AG04450 (cell line): Measurements from ENCODE around the gene EPB41L4B. TPM values are rescaled to one million over a fixed set of nuclear protein-coding genes. Genes with fewer than 3 reads are reported as not detected.

ENCODE experiments used
- CTCF ChIA-PET: fragments of 300-600, 350-600 bp; formaldehyde crosslinking; extraction: SDS; loops from one replicate; lab custom pipeline; 2022; ENCODE audit warnings: antibody characterized with exemption, inconsistent platforms; lab: Charles Lee
- POLR2A ChIA-PET: fragments of 350-600 bp; formaldehyde crosslinking; extraction: SDS; loops from one replicate; lab custom pipeline; 2021; ENCODE audit warnings: antibody characterized with exemption, inconsistent platforms; lab: Yijun Ruan, JAX
- DNase-seq: peaks from one replicate; pipeline ENCODE4 v3.0.0-alpha.2; 2011; ENCODE audit warnings: low read depth, low spot score
- H3K27ac ChIP-seq: one replicate; pipeline ENCODE4 v1.5.1; 2012; ENCODE audit warnings: low read depth, low read length, control low read depth
- H3K27me3 ChIP-seq: one replicate; pipeline ENCODE4 v1.6.0; 2012; ENCODE audit warnings: low read length; ENCODE audit not compliant: control insufficient read depth, insufficient read depth
- H3K4me3 ChIP-seq: 2 replicates; pipeline ENCODE4 v1.5.1; 2011; ENCODE audit warnings: mild to moderate bottlenecking, low read depth, low read length, control low read depth
- H3K9me3 ChIP-seq: 2 replicates; pipeline ENCODE4 v1.5.1; 2012; ENCODE audit warnings: low read length; ENCODE audit not compliant: control insufficient read depth, insufficient read depth
- CTCF ChIP-seq: IDR thresholded peaks from 2 replicates; pipeline ENCODE4 v1.5.1; 2011; ENCODE audit warnings: low read depth, low read length, control low read depth, inconsistent platforms
- polyA plus RNA-seq: library from polyadenylated mRNA; depleted of rRNA; stranded (reverse); fragments of >200 nt; gene quantifications from 2 replicates; pipeline ENCODE4 v1.2.3, GENCODE V29; 2011; rRNA removed
- small RNA-seq: library from RNA; depleted of rRNA; stranded (forward); fragments of <200 nt; gene quantifications from one replicate; pipeline ENCODE3, GENCODE V24; 2012; ENCODE audit warnings: low read depth; ENCODE audit not compliant: insufficient read length

EPB41L4B gene
- polyA plus RNA-seq, 1 experiment, result 1.5 TPM

- Histone ChIP-seq H3K27me3 (no peaks in the 10 kb centered on the region), H3K9me3 (no peaks in the 10 kb centered on the region; the same call in 1 of the 2 replicates), H3K27ac (no peak overlapping the region), H3K4me3 (no peak overlapping the region)
- no peak for DNase-seq
- CTCF ChIA-PET, result no interaction called here
- no peak for TF ChIP-seq CTCF
- POLR2A ChIA-PET, result no interaction called here
Observed at GRCh38 chr9:109124121-109124520, 196.7 kb downstream of the EPB41L4B start.

- DNase-seq, result no peak
- no peaks in the 10 kb centered on the region; the same call in 1 of the 2 replicates for H3K9me3 ChIP-seq
- no peak overlapping the region for H3K27ac ChIP-seq
- ChIA-PET CTCF (no interaction called here), POLR2A (no interaction called here)
- H3K4me3 ChIP-seq, result no peak overlapping the region
- no peaks in the 10 kb centered on the region for H3K27me3 ChIP-seq
- no peak for TF ChIP-seq CTCF
Observed at GRCh38 chr9:109122726-109123621, 197.9 kb downstream of the EPB41L4B start.

Small RNA genes lying within 50 kb of the gene (small RNA-seq; reads per million reads assigned to genes)
- gene RF00019 (not detected), gene RNU6-984P (not detected)

Other genes starting within 250 kb of the EPB41L4B start
- gene TMEM245, start 201.1 kb downstream of the EPB41L4B start, polyA plus RNA-seq, result 36.1 and 42.0 TPM in 2 replicates
- gene FRRS1L, start 153.8 kb downstream of the EPB41L4B start, polyA plus RNA-seq, result 0.10 and 0.14 TPM in 2 replicates
- gene PTPN3, start 177.2 kb upstream of the EPB41L4B start, polyA plus RNA-seq, result 1.4 and 1.7 TPM in 2 replicates